Keratinocyte (primary cell): ENCODE measurements around the gene ATXN7L1.

ENCODE experiments used
- CTCF ChIP-seq, 3 experiments: IDR thresholded peaks in 1 of 3; conservative IDR thresholded peaks in 1 of 3; optimal IDR thresholded peaks in 1 of 3; 2 replicates in 2 of 3; 3 replicates in 1 of 3; pipeline versions ENCODE3 to v1.5.1; 2011; ENCODE audit warnings: low read length in 3 of 3, mild to moderate bottlenecking in 3 of 3, moderate library complexity in 2 of 3, control low read depth in 1 of 3, inconsistent platforms in 1 of 3; ENCODE audit not compliant: insufficient read depth in 2 of 3; ENCODE audit errors: extremely low read depth in 1 of 3
- EZH2 ChIP-seq: IDR thresholded peaks from one replicate; pipeline ENCODE4 v1.6.1; 2012; ENCODE audit warnings: inconsistent platforms, mild to moderate bottlenecking, low read length, moderate library complexity

DNA sequence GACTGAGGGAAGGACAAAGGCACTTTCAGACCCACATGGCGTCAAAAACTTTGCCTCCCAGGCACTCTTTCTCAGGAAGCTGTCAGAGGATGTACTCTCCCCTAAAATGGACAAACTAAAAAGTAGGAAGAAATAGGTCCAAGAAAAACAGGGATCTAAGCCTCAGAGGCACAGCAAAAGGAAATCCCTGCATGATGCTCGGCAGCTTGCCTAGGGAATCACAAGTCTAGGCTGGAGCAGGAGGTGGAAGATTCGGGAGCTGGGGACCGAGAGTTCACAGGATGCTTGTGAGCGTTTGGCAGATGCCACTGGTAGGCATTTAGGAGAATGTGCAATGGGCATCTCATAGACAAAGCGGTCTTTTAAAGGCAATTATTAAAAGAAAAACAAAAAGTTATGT is 60.8 kb downstream of the ATXN7L1 start:
- TF ChIP-seq CTCF (optimal IDR thresholded peaks at IDR 0.05 in 1 of 3, IDR thresholded peaks at IDR 0.05 in 1 of 3, conservative IDR thresholded peaks at IDR 0.05 in 1 of 3; ENCODE audit: extremely low read depth in 1 of 3, insufficient read depth in 2 of 3, low read length in 3 of 3) (no peak), EZH2 (no peak)
